Panc1 (cell line): ENCODE data around the gene CBX2.

ENCODE experiments used
- CTCF ChIP-seq: fragments of 450-650 bp; IDR thresholded peaks from 2 replicates; pipeline ENCODE4 v1.5.1; 2017; ENCODE audit warnings: mild to moderate bottlenecking
- TCF7L2 ChIP-seq: IDR thresholded peaks from 2 replicates; pipeline ENCODE4 v1.6.1; 2011; ENCODE audit warnings: mild to moderate bottlenecking, low read depth, low read length, inconsistent platforms

- TF ChIP-seq CTCF (peak; percentile 100), TCF7L2 (no peak)
These were observed 36.0 kb upstream of the CBX2 start for GRCh38 chr17:79741751-79742588.
